ENCODE results near the gene SYT13. TPM values are rescaled to one million over a fixed set of nuclear protein-coding genes. Genes with fewer than 3 reads are reported as not detected.

SYT13 gene
- total RNA-seq, 1 experiment from 2014 or later = not detected

DNA sequence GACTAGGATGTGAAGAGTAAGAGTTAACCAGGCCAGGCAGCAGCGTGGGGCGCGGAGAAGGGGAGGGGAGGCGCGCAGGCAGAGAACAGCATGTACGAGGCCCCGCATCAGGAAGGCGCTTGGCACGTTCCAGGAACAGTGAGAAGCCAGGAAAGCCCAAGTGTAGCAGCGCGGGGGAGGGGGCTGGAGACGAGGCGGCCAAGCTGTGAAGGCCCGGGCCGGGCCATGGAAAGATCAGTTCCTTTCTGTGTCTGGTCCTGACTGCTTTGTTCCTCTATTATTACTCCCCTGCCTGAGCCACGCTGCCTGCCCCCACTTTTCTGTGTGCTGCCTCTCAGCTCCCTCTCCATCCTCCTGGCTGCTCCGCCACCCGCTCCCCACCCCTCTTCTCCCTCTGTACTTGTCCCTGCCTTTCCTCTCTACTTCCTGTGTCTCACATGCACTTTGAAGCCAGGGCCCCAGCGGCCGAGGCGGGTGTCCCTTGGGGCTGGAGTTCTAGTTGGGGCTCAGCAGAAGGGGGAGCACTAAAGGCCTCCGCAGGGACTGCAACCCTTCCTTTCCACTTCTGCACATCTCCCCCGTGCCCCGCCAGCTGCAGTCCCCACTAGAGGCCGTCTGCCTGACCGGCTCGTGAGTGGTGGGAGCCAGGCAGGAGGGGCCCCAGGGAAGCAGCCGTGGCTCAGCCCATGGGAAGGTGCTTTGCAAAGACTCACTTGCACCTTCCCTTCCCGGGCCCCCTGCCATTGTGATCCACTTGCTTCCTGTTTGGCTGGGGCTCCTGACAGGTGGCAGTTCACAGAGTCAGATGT lies 76.0 kb downstream of the SYT13 start:
- H3K27ac ChIP-seq = no peak overlapping the region
- no peaks in the 10 kb centered on the region for H3K9me3 ChIP-seq (ENCODE audit: insufficient read depth, low read depth)
- TF ChIP-seq, protein P1, sequence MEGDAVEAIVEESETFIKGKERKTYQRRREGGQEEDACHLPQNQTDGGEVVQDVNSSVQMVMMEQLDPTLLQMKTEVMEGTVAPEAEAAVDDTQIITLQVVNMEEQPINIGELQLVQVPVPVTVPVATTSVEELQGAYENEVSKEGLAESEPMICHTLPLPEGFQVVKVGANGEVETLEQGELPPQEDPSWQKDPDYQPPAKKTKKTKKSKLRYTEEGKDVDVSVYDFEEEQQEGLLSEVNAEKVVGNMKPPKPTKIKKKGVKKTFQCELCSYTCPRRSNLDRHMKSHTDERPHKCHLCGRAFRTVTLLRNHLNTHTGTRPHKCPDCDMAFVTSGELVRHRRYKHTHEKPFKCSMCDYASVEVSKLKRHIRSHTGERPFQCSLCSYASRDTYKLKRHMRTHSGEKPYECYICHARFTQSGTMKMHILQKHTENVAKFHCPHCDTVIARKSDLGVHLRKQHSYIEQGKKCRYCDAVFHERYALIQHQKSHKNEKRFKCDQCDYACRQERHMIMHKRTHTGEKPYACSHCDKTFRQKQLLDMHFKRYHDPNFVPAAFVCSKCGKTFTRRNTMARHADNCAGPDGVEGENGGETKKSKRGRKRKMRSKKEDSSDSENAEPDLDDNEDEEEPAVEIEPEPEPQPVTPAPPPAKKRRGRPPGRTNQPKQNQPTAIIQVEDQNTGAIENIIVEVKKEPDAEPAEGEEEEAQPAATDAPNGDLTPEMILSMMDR (conservative IDR thresholded peaks at IDR 0.05) = no peak
- TF ChIP-seq EZH2 (IDR thresholded peaks at IDR 0.05; ENCODE audit: low read depth) = no peak
- H3K27me3 ChIP-seq (ENCODE audit: insufficient read depth, low read depth) = peaks cover 23% of the 10 kb centered on the region
- intact Hi-C loops (cut with micrococcal nuclease; ENCODE audit: unreplicated experiment) = no loop called here
- H3K4me2 ChIP-seq = no peak overlapping the region
- DNase-seq = no peak
- no peaks in the 10 kb centered on the region for H3K36me3 ChIP-seq (ENCODE audit: low read depth)
- H3F3A ChIP-seq (ENCODE audit: insufficient read depth, low read depth) = no peaks in the 10 kb centered on the region
- H3K4me1 ChIP-seq (replicated peaks; ENCODE audit: insufficient read depth) = no peaks in the 10 kb centered on the region
- ChIA-PET CTCF (no interaction called here), POLR2A (ENCODE audit: unreplicated experiment) (no interaction called here)
- no peak overlapping the region for H3K4me3 ChIP-seq
- no peaks in the 10 kb centered on the region for H4K20me1 ChIP-seq (ENCODE audit: insufficient read depth)
- no peaks in the 10 kb centered on the region for H3K9me2 ChIP-seq (ENCODE audit: insufficient read depth)
- BruUV-seq (replicated peaks) = no TSS peak
- no peaks in the 10 kb centered on the region for H3K79me2 ChIP-seq (ENCODE audit: low read depth)
- H2AFZ ChIP-seq = no peak overlapping the region

DNA sequence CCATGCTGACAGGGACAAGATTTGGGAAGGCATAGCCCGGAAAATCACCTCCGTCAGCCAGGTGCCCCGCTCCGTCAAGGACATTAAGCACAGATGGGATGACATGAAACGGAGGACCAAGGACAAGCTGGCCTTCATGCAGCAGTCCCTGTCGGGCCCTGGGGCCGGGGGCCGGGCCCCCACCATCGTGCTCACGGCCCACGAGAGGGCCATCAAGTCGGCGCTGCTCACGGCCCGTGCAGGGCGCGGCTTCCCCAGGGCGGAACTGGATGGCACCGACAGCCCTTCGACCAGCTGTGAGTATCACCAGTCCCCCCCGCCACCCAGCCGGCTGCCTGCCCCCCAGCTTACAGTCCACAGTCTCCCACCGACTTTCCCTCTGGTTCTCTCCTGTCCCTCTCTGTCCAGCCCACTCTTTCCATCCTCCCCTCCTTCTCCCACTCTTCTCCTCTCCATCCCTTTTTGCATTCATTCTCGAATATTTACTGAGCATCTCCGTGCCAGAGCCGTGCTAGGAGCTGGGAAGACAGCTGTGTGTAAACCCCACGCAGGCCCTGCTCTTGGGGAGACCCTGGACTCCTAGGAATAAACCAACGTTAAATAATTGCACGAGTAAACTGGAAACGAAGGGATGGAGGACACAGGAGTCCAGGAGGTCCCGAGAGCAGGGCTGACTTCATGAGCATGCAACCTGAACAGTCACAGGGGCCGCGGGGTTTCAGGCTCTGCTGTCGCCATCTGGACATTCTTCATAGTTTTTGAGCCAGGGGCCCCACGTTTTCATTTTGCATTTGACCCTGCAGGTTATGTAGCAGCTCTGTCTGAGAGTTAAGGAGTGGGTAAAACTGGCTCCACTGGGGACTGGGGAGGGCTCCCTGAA lies 76.9 kb downstream of the SYT13 start:
- Histone ChIP-seq H3K4me2 (no peak overlapping the region), H4K20me1 (ENCODE audit: insufficient read depth) (no peaks in the 10 kb centered on the region), H3K27me3 (ENCODE audit: insufficient read depth, low read depth) (peaks cover 25% of the 10 kb centered on the region), H3K9me2 (ENCODE audit: insufficient read depth) (no peaks in the 10 kb centered on the region), H3K9me3 (ENCODE audit: insufficient read depth, low read depth) (no peaks in the 10 kb centered on the region), H3K4me3 (no peak overlapping the region), H3K79me2 (ENCODE audit: low read depth) (no peaks in the 10 kb centered on the region), H3K36me3 (ENCODE audit: low read depth) (no peaks in the 10 kb centered on the region), H3K27ac (no peak overlapping the region), H3K4me1 (replicated peaks; ENCODE audit: insufficient read depth) (no peaks in the 10 kb centered on the region), H2AFZ (no peak overlapping the region), H3F3A (ENCODE audit: insufficient read depth, low read depth) (no peaks in the 10 kb centered on the region)
- ChIA-PET CTCF (no interaction called here), POLR2A (ENCODE audit: unreplicated experiment) (no interaction called here)
- intact Hi-C loops (cut with micrococcal nuclease; ENCODE audit: unreplicated experiment) = no loop called here
- TF ChIP-seq EZH2 (IDR thresholded peaks at IDR 0.05; ENCODE audit: low read depth) = no peak
- TF ChIP-seq, protein P1 (conservative IDR thresholded peaks at IDR 0.05) = no peak
- BruUV-seq (replicated peaks) = no TSS peak
- DNase-seq = no peak

DNA sequence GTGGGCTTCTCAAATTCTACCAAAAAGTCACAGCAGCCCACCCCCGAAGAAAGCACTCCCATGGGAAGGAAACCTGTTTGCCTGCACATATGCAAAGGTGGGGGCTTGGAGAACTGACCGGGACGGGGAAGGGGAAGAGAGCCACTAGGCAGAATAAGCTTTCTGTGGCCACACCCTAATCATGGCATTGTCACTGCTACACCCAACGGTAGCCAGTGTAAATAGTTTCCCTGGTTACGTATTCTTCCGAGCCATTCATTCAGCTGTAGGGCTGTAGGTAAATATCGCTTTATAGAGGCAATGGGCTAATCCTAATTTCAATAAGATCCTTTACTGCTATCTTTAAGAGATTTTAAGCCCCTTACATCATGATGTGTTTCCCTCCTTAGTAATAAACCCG lies 78.0 kb downstream of the SYT13 start:
- H2AFZ ChIP-seq = no peak overlapping the region
- H3K27me3 ChIP-seq (ENCODE audit: insufficient read depth, low read depth) = peaks cover 27% of the 10 kb centered on the region
- intact Hi-C loops (cut with micrococcal nuclease; ENCODE audit: unreplicated experiment) = no loop called here
- H3K4me2 ChIP-seq = no peak overlapping the region
- H3K79me2 ChIP-seq (ENCODE audit: low read depth) = no peaks in the 10 kb centered on the region
- H3K9me3 ChIP-seq (ENCODE audit: insufficient read depth, low read depth) = peaks cover 4% of the 10 kb centered on the region; the same call in 1 of the 2 replicates
- H4K20me1 ChIP-seq (ENCODE audit: insufficient read depth) = no peaks in the 10 kb centered on the region
- no TSS peak for BruUV-seq (replicated peaks)
- TF ChIP-seq, protein P1 (conservative IDR thresholded peaks at IDR 0.05) = no peak
- TF ChIP-seq EZH2 (IDR thresholded peaks at IDR 0.05; ENCODE audit: low read depth) = no peak
- ChIA-PET CTCF (no interaction called here), POLR2A (ENCODE audit: unreplicated experiment) (no interaction called here)
- H3K4me1 ChIP-seq (replicated peaks; ENCODE audit: insufficient read depth) = no peaks in the 10 kb centered on the region
- no peak for DNase-seq
- H3K9me2 ChIP-seq (ENCODE audit: insufficient read depth) = no peaks in the 10 kb centered on the region
- no peaks in the 10 kb centered on the region for H3F3A ChIP-seq (ENCODE audit: insufficient read depth, low read depth)
- H3K27ac ChIP-seq = no peak overlapping the region
- H3K36me3 ChIP-seq (ENCODE audit: low read depth) = no peaks in the 10 kb centered on the region
- no peak overlapping the region for H3K4me3 ChIP-seq

Data from PC-9 (cell line).